B cell (primary cell): Measurements from ENCODE around the gene NKX6-1. TPM values are rescaled to one million over a fixed set of nuclear protein-coding genes. Genes with fewer than 3 reads are reported as not detected.

Experiments used
- ATAC-seq: fragments of 200-7000 bp; cut with Tn5 transposase; one replicate; pipeline ENCODE4 v1.10.0; 2021; ENCODE audit warnings: low read depth, mild to moderate bottlenecking, moderate number of reproducible peaks, moderate library complexity
- CTCF ChIA-PET: fragments of 350-600 bp; sonication (Branson Sonifier 250); formaldehyde crosslinking; loops from one replicate; lab custom pipeline; 2021; ENCODE audit warnings: antibody characterized with exemption, inconsistent platforms; lab: Charles Lee
- POLR2A ChIA-PET: fragments of 350-600 bp; sonication (Branson Sonifier 250); formaldehyde crosslinking; loops from one replicate; lab custom pipeline; 2021; ENCODE audit warnings: antibody characterized with exemption; lab: Charles Lee
- DNase-seq: peaks from one replicate; pipeline ENCODE4 v3.0.0; 2013
- H2AFZ ChIP-seq: 2 replicates; pipeline ENCODE4 v1.6.1; 2012; ENCODE audit warnings: mild to moderate bottlenecking, low read depth, low read length; ENCODE audit not compliant: insufficient read depth, poor library complexity, severe bottlenecking
- H3K27ac ChIP-seq, 2 donors: 1 replicate in 1 of 2; 2 replicates in 1 of 2; pipeline ENCODE4 v1.5.1; 2012 to 2013; ENCODE audit warnings: low read length in 2 of 2, mild to moderate bottlenecking in 2 of 2, moderate library complexity in 1 of 2
- H3K27me3 ChIP-seq, 4 experiments: fragments of 200-600 bp in 1 of 4; sonication (generic) in 1 of 4; replicated peaks in 1 of 4; 1 replicate in 2 of 4; 2 replicates in 2 of 4; pipeline versions ENCODE4 v1.6.1 to v1.7.0; 2013 to 2016; ENCODE audit warnings: low read length in 3 of 4, mild to moderate bottlenecking in 2 of 4, mixed read lengths in 1 of 4, moderate library complexity in 1 of 4; ENCODE audit not compliant: insufficient read depth in 4 of 4, control insufficient read depth in 3 of 4; ENCODE audit errors: control extremely low read depth in 1 of 4
- H3K36me3 ChIP-seq, 2 experiments: replicated peaks in 1 of 2; 1 replicate in 1 of 2; 2 replicates in 1 of 2; pipeline versions ENCODE4 v1.6.1 to v1.7.1; 2013; ENCODE audit warnings: low read length in 1 of 2; ENCODE audit not compliant: insufficient read depth in 2 of 2, control insufficient read depth in 1 of 2; ENCODE audit errors: control extremely low read depth in 1 of 2, extremely low read depth in 1 of 2
- H3K4me1 ChIP-seq, 2 donors: fragments of 200-600 bp in 1 of 2; sonication (generic) in 1 of 2; 1 replicate in 1 of 2; 2 replicates in 1 of 2; pipeline versions ENCODE4 v1.5.1 to v1.6.1; 2013 to 2017; ENCODE audit warnings: low read length in 2 of 2; ENCODE audit not compliant: control insufficient read depth in 2 of 2, insufficient read depth in 2 of 2
- H3K4me2 ChIP-seq: replicated peaks from 2 replicates; pipeline ENCODE3; 2012; ENCODE audit warnings: mild to moderate bottlenecking, low read depth, low read length; ENCODE audit not compliant: poor library complexity, severe bottlenecking
- H3K4me3 ChIP-seq, 5 experiments: fragments of 200-600 bp in 1 of 5; sonication (generic) in 1 of 5; 1 replicate in 3 of 5; 2 replicates in 2 of 5; pipeline versions ENCODE4 v1.5.1 to v1.7.0; 2011 to 2016; ENCODE audit warnings: low read length in 4 of 5, mild to moderate bottlenecking in 4 of 5, low read depth in 2 of 5, control low read depth in 1 of 5, moderate library complexity in 1 of 5; ENCODE audit not compliant: insufficient read depth in 1 of 5; ENCODE audit errors: control extremely low read depth in 1 of 5, extremely low read depth in 1 of 5
- H3K79me2 ChIP-seq: fragments of 200-600 bp; sonication (generic); one replicate; pipeline ENCODE4 v1.6.0; 2016; ENCODE audit warnings: low read length; ENCODE audit not compliant: control insufficient read depth, insufficient read depth
- H3K9ac ChIP-seq: fragments of 200-600 bp; sonication (generic); 2 replicates; pipeline ENCODE4 v1.6.1; 2017; ENCODE audit warnings: mild to moderate bottlenecking, low read length, moderate library complexity
- H3K9me3 ChIP-seq, 3 donors: one replicate each; pipeline versions ENCODE4 v1.6.1 to v1.7.1; 2013; ENCODE audit warnings: low read length in 2 of 3; ENCODE audit not compliant: control insufficient read depth in 2 of 3, insufficient read depth in 1 of 3; ENCODE audit errors: control extremely low read depth in 1 of 3
- H4K20me1 ChIP-seq: 2 replicates; pipeline ENCODE4 v1.6.0; 2012; ENCODE audit warnings: mild to moderate bottlenecking, low read length; ENCODE audit not compliant: insufficient read depth, control insufficient read depth, poor library complexity, severe bottlenecking
- H3K27ac Mint-ChIP-seq: one replicate; pipeline ENCODE4 v1.8.0; 2021; ENCODE audit warnings: mixed read lengths
- H3K27me3 Mint-ChIP-seq: one replicate; pipeline ENCODE4 v1.8.0; 2021; ENCODE audit warnings: mixed read lengths
- H3K4me1 Mint-ChIP-seq: one replicate; pipeline ENCODE4 v1.8.0; 2021; ENCODE audit warnings: mixed read lengths
- H3K4me3 Mint-ChIP-seq: one replicate; pipeline ENCODE4 v1.8.0; 2021; ENCODE audit warnings: mixed read lengths
- H3K9me3 Mint-ChIP-seq: one replicate; pipeline ENCODE4 v1.8.0; 2022; ENCODE audit warnings: mixed read lengths; ENCODE audit not compliant: insufficient read depth
- EZH2 ChIP-seq: IDR thresholded peaks from 2 replicates; pipeline ENCODE4 v1.6.1; 2012; ENCODE audit warnings: borderline replicate concordance, low read depth, mild to moderate bottlenecking, moderate library complexity, low read length; ENCODE audit not compliant: insufficient read depth, poor library complexity, severe bottlenecking
- WGBS: methylation state at CpG from one replicate; pipeline ENCODE4 v1.1.5; 2013; ENCODE audit warnings: missing lambda C conversion rate; ENCODE audit not compliant: insufficient coverage; 5-methylcytosine and 5-hydroxymethylcytosine counted together
- intact Hi-C: fragments of 100-400 bp; cut with micrococcal nuclease; formaldehyde crosslinking; loops from one replicate; pipeline ENCODE4 v1.10.0; 2022
- polyA minus RNA-seq: library from RNA; depleted of rRNA, polyadenylated mRNA; stranded (reverse); fragments of >200 nt; gene quantifications from 2 replicates; pipeline ENCODE4 v1.2.3, GENCODE V29; 2012
- polyA plus RNA-seq: library from polyadenylated mRNA; depleted of rRNA; stranded (reverse); fragments of >200 nt; gene quantifications from 2 replicates; pipeline ENCODE4 v1.2.3, GENCODE V29; 2012
- total RNA-seq, 2 donors: library from RNA; stranded (reverse); fragments of 120-200 nt in 1 of 2; gene quantifications; 1 replicate in 1 of 2; 2 replicates in 1 of 2; pipeline versions ENCODE4 v1.2.3 to v1.2.4, GENCODE V29; 2013 to 2022
- TF ChIP-seq, protein P1 (sequence below): fragments of 200-600 bp; IDR thresholded peaks from one replicate; pipeline ENCODE4 v1.8.0; 2022; ENCODE audit warnings: antibody characterized with exemption, mild to moderate bottlenecking

NKX6-1 gene
- total RNA-seq (not detected in 2 replicates), polyA plus RNA-seq (not detected in 2 replicates), polyA minus RNA-seq (not detected in 2 replicates)
- total RNA-seq (2013) = not detected

DNA sequence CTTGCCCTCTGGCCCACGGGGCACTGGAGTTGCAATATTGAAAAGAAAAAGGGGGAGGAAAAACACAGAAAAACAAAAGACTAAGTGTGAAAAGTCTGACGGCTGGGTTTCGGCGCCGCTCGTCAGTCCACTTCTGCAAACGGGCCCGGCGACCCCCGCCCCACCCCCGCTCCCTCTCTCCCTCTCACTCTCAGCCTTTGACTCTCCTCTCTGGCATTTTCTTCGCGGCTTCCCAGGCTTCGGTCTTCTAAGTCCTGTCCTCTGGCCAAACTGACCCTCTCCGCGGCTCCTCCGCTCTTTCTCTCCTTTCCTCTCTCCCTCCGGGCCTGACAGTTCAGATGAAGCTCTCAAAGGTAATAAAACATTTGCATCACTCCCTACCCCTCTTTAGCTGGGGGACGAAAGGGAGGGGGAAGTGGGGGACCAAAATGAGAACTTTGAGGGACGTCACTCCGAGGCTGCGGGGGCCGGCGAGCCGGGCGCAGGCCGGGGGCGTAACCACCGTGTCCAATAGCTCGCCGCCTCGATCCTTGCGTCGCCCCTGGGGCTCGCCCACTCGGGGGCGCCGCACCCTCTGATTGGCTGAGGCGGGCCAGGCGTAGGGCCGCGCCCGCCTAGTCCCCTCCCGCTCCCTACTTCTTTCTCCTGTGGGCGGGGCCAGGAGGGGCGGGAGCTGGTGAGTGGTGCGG, at the start of gene NKX6-1:
Gene NKX6-1 (minus strand): TSS at position 358 of the 689 bp plus-strand sequence. CDS start 1,064 bp downstream, outside the sequence.
- H3K27me3 Mint-ChIP-seq = peaks cover 73% of the 10 kb centered on the region
- DNase-seq (peak; percentile 23), ATAC-seq (peak; percentile 21)
- H3K9me3 Mint-ChIP-seq = peaks cover 4% of the 10 kb centered on the region
- no peaks in the 10 kb centered on the region for H3K79me2 ChIP-seq
- H3K4me3 ChIP-seq = peak within 1 kb of the TSS in 4 of 5 experiments; percentile 12 to 49 (median 38)
- peaks cover 10 to 61% (median 18%) of the 10 kb centered on the region in 3 donors for H3K9me3 ChIP-seq
- H3K36me3 ChIP-seq = no peaks in the 10 kb centered on the region
- CTCF ChIA-PET = no interaction called here
- H3K27ac Mint-ChIP-seq = peak within 1 kb of the TSS; percentile 50
- POLR2A ChIA-PET = no interaction called here
- H3K4me1 Mint-ChIP-seq = peaks cover 19% of the 10 kb centered on the region
- H4K20me1 ChIP-seq = no peaks in the 10 kb centered on the region
- H3K4me2 ChIP-seq = peak within 1 kb of the TSS; percentile 85
- H3K4me1 ChIP-seq = peaks cover 31 to 52% of the 10 kb centered on the region in 2 donors
- no peak for TF ChIP-seq EZH2
- TF ChIP-seq, protein P1, sequence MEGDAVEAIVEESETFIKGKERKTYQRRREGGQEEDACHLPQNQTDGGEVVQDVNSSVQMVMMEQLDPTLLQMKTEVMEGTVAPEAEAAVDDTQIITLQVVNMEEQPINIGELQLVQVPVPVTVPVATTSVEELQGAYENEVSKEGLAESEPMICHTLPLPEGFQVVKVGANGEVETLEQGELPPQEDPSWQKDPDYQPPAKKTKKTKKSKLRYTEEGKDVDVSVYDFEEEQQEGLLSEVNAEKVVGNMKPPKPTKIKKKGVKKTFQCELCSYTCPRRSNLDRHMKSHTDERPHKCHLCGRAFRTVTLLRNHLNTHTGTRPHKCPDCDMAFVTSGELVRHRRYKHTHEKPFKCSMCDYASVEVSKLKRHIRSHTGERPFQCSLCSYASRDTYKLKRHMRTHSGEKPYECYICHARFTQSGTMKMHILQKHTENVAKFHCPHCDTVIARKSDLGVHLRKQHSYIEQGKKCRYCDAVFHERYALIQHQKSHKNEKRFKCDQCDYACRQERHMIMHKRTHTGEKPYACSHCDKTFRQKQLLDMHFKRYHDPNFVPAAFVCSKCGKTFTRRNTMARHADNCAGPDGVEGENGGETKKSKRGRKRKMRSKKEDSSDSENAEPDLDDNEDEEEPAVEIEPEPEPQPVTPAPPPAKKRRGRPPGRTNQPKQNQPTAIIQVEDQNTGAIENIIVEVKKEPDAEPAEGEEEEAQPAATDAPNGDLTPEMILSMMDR = no peak
- peak within 1 kb of the TSS; percentile 49 for H2AFZ ChIP-seq
- peak within 1 kb of the TSS; percentile 42 for H3K9ac ChIP-seq
- intact Hi-C loops = loop anchor here (10.0 kb wide), 1 partner anchor 86 kb away; the partner anchor contains the start of gene CDS1
- H3K27me3 ChIP-seq = peaks cover 3 to 86% (median 84%) of the 10 kb centered on the region in 4 experiments
- H3K4me3 Mint-ChIP-seq = peak within 1 kb of the TSS; percentile 82
- no peak within 1 kb of the TSS for H3K27ac ChIP-seq
- 2% methylated on average over 23 of the region's 47 CpGs for WGBS

DNA sequence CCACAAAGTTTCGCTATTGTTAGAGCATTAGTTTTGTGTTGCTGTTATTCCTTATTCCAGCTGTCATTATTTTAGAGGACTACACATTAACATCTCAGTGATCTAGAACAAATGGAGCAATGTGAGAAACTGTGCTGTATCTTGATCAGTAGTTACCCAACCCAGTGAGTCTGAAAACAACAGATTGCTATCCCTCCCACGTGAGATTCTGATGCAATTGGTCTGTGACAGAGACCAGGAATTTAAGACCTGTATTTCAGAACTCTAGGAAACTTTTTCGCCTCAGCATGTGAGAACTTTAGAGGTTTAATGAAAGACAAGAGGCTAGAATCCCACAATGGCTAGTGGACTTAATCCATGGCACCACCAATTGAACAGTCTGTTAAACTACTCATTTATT, 48.1 kb upstream of the NKX6-1 start:
- ATAC-seq (no peak), DNase-seq (no peak)
- H3K4me3 Mint-ChIP-seq = no peak overlapping the region
- H3K79me2 ChIP-seq = no peaks in the 10 kb centered on the region
- no peak overlapping the region for H3K4me3 ChIP-seq
- H3K9ac ChIP-seq = no peak overlapping the region
- H2AFZ ChIP-seq = no peak overlapping the region
- no peak overlapping the region for H3K27ac ChIP-seq
- H3K36me3 ChIP-seq = no peaks in the 10 kb centered on the region
- intact Hi-C loops = no loop called here
- no peaks in the 10 kb centered on the region for H3K4me1 ChIP-seq
- ChIA-PET CTCF (no interaction called here), POLR2A (no interaction called here)
- WGBS = no CpG with 5 or more reads among the region's 3 CpGs
- H3K27me3 Mint-ChIP-seq = peaks cover 7% of the 10 kb centered on the region
- H3K9me3 ChIP-seq = peaks cover 0 to 7% (median 0%) of the 10 kb centered on the region in 3 donors
- H4K20me1 ChIP-seq = no peaks in the 10 kb centered on the region
- no peak overlapping the region for H3K4me2 ChIP-seq
- no peak overlapping the region for H3K27ac Mint-ChIP-seq
- no peaks in the 10 kb centered on the region for H3K9me3 Mint-ChIP-seq
- TF ChIP-seq, protein P1 = no peak
- TF ChIP-seq EZH2 = no peak
- no peaks in the 10 kb centered on the region for H3K4me1 Mint-ChIP-seq
- no peaks in the 10 kb centered on the region for H3K27me3 ChIP-seq
